ENCODE data around the gene HHIP.

Gene HHIP

GRCh38 chr4:144711700-144712456 lies 65.9 kb downstream of the HHIP start:
- TF ChIP-seq CSDC2 (CRISPR knock-in tag; IDR thresholded peaks at IDR 0.05) = no peak
- no peak for ATAC-seq

- ATAC-seq = no peak
- no peak for TF ChIP-seq TCF4 (CRISPR knock-in tag; IDR thresholded peaks at IDR 0.05; ENCODE audit: borderline replicate concordance)
- TF ChIP-seq GLIS3 (CRISPR knock-in tag; IDR thresholded peaks at IDR 0.05) = no peak
- TF ChIP-seq ISL1 (CRISPR knock-in tag; IDR thresholded peaks at IDR 0.05) = no peak
- TF ChIP-seq ZC3H10 (CRISPR knock-in tag; IDR thresholded peaks at IDR 0.05) = no peak
- no peak for TF ChIP-seq ARNTL (CRISPR knock-in tag; IDR thresholded peaks at IDR 0.05; ENCODE audit: borderline replicate concordance, low read depth)
- TF ChIP-seq ESRRG (CRISPR knock-in tag; IDR thresholded peaks at IDR 0.05) = no peak
Observed at GRCh38 chr4:144712775-144713174, 66.8 kb downstream of the HHIP start.

GRCh38 chr4:144714166-144714565 lies 68.2 kb downstream of the HHIP start:
- TF ChIP-seq CSDC2 (CRISPR knock-in tag; IDR thresholded peaks at IDR 0.05) = no peak
- no peak for TF ChIP-seq ZC3H10 (CRISPR knock-in tag; IDR thresholded peaks at IDR 0.05)
- TF ChIP-seq CREB5 (CRISPR knock-in tag; IDR thresholded peaks at IDR 0.05; ENCODE audit: low read depth) = no peak
- no peak for TF ChIP-seq ISL1 (CRISPR knock-in tag; IDR thresholded peaks at IDR 0.05)
- no peak for TF ChIP-seq ZNF70 (CRISPR knock-in tag; IDR thresholded peaks at IDR 0.05)
- TF ChIP-seq OSR1 (CRISPR knock-in tag; IDR thresholded peaks at IDR 0.05) = no peak
- TF ChIP-seq ARNTL (CRISPR knock-in tag; IDR thresholded peaks at IDR 0.05; ENCODE audit: borderline replicate concordance, low read depth) = no peak
- no peak for TF ChIP-seq ZNF8 (CRISPR knock-in tag; IDR thresholded peaks at IDR 0.05)
- no peak for TF ChIP-seq SNAI2 (CRISPR knock-in tag; IDR thresholded peaks at IDR 0.05)
- TF ChIP-seq BACH2 (CRISPR knock-in tag; IDR thresholded peaks at IDR 0.05; ENCODE audit: borderline replicate concordance) = no peak
- no peak for ATAC-seq

- TF ChIP-seq GLIS3 (CRISPR knock-in tag; IDR thresholded peaks at IDR 0.05) = no peak
- TF ChIP-seq ISL1 (CRISPR knock-in tag; IDR thresholded peaks at IDR 0.05) = no peak
- ATAC-seq = no peak
Observed at GRCh38 chr4:144715230-144715629, 69.3 kb downstream of the HHIP start.

- ATAC-seq = no peak
- no peak for TF ChIP-seq ZNF565 (CRISPR knock-in tag; conservative IDR thresholded peaks at IDR 0.05; ENCODE audit: low read depth)
- TF ChIP-seq ZFP3 (CRISPR knock-in tag; IDR thresholded peaks at IDR 0.05) = no peak
- no peak for TF ChIP-seq ZFP30 (CRISPR knock-in tag; IDR thresholded peaks at IDR 0.05)
- no peak for TF ChIP-seq BACH2 (CRISPR knock-in tag; IDR thresholded peaks at IDR 0.05; ENCODE audit: borderline replicate concordance)
- TF ChIP-seq CSDC2 (CRISPR knock-in tag; IDR thresholded peaks at IDR 0.05) = no peak
- TF ChIP-seq GLIS3 (CRISPR knock-in tag; IDR thresholded peaks at IDR 0.05) = no peak
Observed at GRCh38 chr4:144716778-144717177, 70.8 kb downstream of the HHIP start.

- no peak for ATAC-seq
- TF ChIP-seq BACH2 (CRISPR knock-in tag; IDR thresholded peaks at IDR 0.05; ENCODE audit: borderline replicate concordance) = no peak
Observed at GRCh38 chr4:144718958-144719512, 73.1 kb downstream of the HHIP start.

- TF ChIP-seq ISL1 (CRISPR knock-in tag; IDR thresholded peaks at IDR 0.05) (no peak), RARB (CRISPR knock-in tag; IDR thresholded peaks at IDR 0.05) (no peak), PPARA (CRISPR knock-in tag; IDR thresholded peaks at IDR 0.05; ENCODE audit: borderline replicate concordance) (no peak), OSR1 (CRISPR knock-in tag; IDR thresholded peaks at IDR 0.05) (no peak), ZNF8 (CRISPR knock-in tag; IDR thresholded peaks at IDR 0.05) (no peak), PATZ1 (CRISPR knock-in tag; IDR thresholded peaks at IDR 0.05; ENCODE audit: borderline replicate concordance) (no peak), ARNTL (CRISPR knock-in tag; IDR thresholded peaks at IDR 0.05; ENCODE audit: borderline replicate concordance, low read depth) (no peak), TOX (CRISPR knock-in tag; IDR thresholded peaks at IDR 0.05; ENCODE audit: borderline replicate concordance) (no peak), CSDC2 (CRISPR knock-in tag; IDR thresholded peaks at IDR 0.05) (no peak), ZNF565 (CRISPR knock-in tag; conservative IDR thresholded peaks at IDR 0.05; ENCODE audit: low read depth) (no peak)
- no peak for ATAC-seq
Observed at GRCh38 chr4:144720491-144720890, 74.5 kb downstream of the HHIP start.
